Dedifferentiated amniotic fluid mesenchymal stem cell (primary cell): ENCODE data around the gene GPC4.

Experiments
- DNase-seq: peaks from one replicate; pipeline ENCODE4 v3.0.0-alpha.2; 2016; ENCODE audit errors: extremely low spot score

GPC4 gene

DNA sequence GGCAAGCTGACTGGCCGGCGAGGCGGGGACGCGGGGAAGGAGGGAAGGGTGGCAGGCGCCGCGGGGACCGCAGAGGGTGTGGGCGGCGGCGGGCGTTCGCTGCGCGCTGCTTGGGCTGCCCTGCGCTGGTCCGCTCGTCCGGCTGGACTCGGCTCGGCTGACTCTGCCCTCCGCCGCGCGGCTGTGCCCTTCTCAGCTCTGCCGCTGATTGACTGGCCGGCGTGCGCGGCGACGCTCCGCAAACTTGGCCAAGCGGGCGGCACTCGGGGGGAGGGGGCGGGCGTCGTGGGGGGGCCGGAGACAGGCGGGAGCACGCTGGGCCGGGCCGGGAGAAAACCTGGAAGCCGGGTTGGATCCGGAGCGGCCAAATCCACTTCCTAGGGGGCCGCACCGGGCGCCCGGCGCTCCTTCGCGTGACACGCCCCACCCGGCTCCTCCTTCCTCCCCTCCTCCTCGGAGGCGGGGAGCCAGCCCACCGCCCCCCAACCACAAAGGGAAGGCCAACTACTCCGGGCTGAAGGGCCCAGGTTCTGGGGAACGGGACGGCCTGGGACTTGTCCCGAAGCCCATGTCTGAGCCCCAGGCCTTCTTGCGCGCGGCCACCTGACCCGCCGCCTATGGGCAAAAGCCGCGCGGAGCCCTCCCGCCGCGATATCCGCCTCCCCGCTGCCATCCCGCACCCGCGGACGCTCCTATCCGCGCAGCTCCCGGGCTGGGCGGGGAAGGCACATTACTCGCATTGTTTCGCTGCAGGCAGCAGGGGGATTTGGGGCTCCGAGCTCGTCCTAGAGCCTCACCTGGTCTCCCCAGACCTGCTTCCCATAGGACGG is at the start of gene GPC4:
Gene GPC4, minus strand, starts transcription at position 214 of the 830 bp plus-strand sequence. CDS start 524 bp downstream, outside the sequence.
- no peak for DNase-seq

GRCh38 chrX:133461231-133461630 is 45.9 kb upstream of the GPC4 start:
- no peak for DNase-seq

DNA sequence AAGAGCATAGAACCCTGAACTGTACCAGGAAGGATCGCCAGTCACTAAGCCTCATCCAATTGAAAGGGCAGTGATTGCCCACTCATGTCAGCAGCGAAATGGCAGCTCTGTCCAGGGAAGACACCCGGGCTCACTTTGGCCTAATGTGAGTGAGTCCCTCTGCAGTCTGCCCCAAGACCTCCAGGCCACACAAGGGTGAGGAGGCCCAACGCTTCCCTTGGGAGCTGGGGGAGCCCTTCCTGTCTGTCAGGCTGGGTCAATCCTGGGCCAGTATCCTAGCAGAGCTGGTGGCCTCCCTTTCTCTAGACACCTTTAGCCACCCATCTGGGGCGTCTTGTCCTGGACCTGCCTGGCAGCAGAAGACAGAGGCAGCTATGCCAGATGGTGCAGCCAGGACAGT is 39.6 kb upstream of the GPC4 start:
- DNase-seq = no peak

DNA sequence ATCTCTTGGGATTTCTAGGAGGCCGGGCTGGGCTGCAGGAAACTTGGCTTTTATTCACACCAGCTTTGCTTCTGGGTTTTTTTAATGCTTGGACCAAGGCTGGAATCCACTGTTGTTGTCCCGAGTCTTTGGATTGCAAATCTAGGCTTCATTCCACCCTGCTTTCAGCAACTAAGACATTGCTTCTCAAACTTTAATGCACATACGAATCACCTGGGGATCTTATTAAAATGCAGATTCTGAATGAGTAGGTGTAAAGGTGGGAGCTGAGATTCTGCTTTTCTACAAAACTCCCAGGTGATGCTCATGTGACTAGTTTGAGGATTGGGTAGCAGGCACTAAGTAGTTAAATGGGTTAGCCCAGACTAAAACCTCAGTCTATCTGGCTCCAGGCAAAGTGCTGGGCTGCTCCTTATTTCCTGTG is 39.2 kb upstream of the GPC4 start:
- no peak for DNase-seq

GRCh38 chrX:133448512-133449076 is 33.3 kb upstream of the GPC4 start:
- no peak for DNase-seq

GRCh38 chrX:133444952-133445831 is 29.9 kb upstream of the GPC4 start:
- DNase-seq = no peak

- peak; percentile 30 for DNase-seq
Observed at GRCh38 chrX:133444196-133444595, 28.9 kb upstream of the GPC4 start.

- DNase-seq = no peak
Observed at GRCh38 chrX:133440797-133441163, 25.5 kb upstream of the GPC4 start.

- DNase-seq = no peak
Observed at GRCh38 chrX:133440081-133440796, 24.9 kb upstream of the GPC4 start.

- no peak for DNase-seq
Observed at GRCh38 chrX:133437766-133438165, 22.5 kb upstream of the GPC4 start.

GRCh38 chrX:133437356-133437755 is 22.1 kb upstream of the GPC4 start:
- DNase-seq = no peak

DNA sequence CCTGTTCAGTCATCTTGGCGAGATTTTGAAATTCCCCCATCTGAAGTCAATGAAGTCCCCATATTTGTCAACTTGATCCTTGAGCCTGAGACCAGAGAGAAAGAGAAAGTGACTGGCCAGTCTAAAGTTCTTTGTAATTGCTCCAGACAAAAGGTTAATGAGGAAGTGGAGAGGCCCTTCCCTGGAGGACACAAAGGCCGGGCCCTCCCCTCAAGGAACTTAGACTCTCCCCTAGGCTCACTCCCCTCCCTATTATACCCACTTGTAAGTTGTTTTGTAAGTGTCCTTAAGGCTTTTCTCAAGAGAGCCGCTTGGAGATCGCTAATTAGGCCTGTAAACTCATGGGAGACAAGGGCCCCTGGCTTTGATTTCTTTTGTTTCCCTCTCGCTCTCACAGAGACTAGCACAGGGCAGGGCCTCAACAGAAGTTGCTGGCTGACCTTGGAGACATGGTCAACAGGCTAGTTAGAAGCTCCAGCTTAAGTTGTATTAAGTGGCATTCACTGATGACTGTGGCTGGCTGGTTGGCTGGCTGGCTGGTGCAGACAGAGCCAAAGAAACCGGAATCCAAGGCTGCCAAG is 20.3 kb upstream of the GPC4 start:
- no peak for DNase-seq

DNA sequence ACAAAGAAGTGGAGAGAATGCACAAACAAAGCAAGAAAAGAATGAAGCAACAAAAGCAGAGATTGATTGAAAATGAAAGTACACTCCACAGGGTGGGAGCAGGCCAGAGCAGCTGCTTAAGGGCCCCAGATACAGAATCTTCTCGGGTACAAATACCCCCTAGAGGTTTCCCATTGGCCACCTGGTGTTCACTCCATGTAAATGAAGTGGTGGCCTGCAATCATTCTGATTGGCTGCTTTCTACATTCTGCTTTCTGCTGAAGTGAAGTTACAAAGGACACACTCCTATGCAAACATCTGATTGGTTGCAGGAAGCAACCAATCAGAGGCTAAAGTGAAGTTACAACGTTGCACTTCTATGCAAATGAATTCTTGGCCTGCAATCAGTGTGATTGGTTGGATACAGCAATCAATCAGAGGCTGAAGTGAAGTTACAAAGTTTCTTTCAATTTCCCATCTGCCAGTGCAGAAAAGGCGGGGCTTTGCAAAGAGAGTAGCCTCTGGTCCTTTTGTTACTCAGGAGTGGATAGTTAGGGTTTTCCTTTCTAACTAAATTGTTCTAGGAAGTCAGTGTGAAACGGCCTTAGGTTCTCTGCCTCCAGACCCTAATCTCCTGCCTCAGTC is 19.0 kb upstream of the GPC4 start:
- no peak for DNase-seq

GRCh38 chrX:133419911-133420310 is 4.6 kb upstream of the GPC4 start:
- DNase-seq = no peak

DNA sequence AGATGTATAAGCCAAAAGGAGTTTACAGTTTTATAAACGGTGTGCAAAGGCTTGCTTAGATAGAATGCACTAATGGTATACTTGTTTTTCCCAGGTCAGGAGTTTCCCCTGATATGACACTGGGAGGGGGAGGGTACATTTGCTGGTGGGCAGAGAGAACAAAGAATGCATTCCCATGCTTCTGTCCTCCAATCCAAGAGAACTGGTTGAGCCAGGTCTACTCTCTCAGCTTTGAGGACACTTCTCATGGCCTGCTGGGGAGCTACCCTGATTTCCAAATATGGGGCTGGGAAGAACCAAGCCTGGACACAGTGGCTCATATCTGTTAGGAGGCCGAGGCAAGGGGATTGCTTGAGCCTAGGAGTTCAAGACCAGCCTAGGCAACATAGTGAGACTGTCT is 3.3 kb upstream of the GPC4 start:
- DNase-seq = no peak

GRCh38 chrX:133417364-133417763 is 2.1 kb upstream of the GPC4 start:
- DNase-seq = no peak

- DNase-seq = no peak
Observed at GRCh38 chrX:133414406-133415275, 648 bp downstream of the GPC4 start.

DNA sequence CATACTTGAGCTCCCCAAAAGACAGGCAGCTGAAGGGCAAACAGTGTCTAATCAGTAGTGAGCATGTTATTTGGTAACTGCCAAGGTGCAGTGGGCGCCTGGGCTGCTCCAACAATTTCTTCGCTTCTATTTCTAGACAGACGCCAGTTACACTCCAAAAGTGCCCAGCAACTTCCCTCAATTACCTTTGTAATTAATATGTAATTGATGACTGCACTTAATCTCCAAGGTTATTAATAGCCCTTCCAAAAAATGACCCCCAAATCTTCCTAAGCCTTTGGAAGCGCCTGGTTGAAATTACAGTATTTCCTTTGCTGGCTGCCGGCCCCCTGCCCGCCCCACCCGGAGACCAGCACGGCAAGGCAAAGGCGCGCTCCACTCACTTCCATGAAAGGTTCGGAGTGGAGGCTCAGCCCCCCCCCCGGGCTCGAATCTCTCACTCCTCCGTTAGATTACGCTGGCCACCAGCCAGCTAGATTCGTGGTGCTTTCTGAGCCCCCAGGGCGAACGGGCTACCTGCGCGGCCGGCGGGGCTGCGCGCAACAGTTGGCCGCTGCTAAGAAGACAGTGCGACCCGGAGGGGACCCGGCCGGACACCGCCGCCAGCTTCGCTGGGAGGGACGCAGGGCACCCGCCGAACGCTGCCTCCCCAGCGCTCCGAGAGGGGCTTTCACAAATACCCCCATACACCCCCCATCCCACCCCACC is 1.9 kb downstream of the GPC4 start:
- no peak for DNase-seq

- DNase-seq = no peak
Observed at GRCh38 chrX:133412665-133413064, 2.6 kb downstream of the GPC4 start.
